Astrocyte (in vitro differentiated cells and primary cell): ENCODE results near the gene UST.

Experiments
- CTCF ChIP-seq: IDR thresholded peaks from 2 replicates; pipeline ENCODE4 v1.5.1; 2011; ENCODE audit warnings: low read depth, mild to moderate bottlenecking, inconsistent platforms, low read length, moderate library complexity; ENCODE audit not compliant: insufficient read depth
- EZH2 ChIP-seq: IDR thresholded peaks from 2 replicates; pipeline ENCODE4 v1.6.1; 2012; ENCODE audit warnings: mild to moderate bottlenecking, low read length, inconsistent platforms; ENCODE audit not compliant: insufficient read depth

DNA sequence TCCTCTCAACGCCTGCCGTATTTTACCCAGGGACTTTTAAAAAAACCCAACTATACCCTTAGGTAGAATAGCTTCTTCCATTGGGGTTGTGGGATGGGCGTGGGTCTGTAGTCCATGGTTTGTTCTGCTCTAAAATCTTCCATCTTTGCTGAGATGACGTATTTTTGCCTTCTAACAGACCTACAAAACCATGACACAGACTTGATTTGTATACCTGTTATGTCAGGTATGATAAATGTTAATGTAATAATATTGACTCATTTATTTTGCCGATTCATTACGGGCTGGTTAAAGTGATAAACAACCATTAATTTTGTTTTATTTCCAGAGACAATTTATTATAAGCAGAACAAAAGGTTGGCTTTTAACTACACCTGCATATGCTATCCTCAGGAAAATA is 48.7 kb downstream of the UST start:
- TF ChIP-seq CTCF: no peak
- TF ChIP-seq EZH2: no peak
